ENCODE measurements around the gene AFF2.
"Not testable (repeated sequence)": the region's sequence is repeated elsewhere in the genome, so short reads cannot be mapped to it uniquely, and the experiment has no call there.

Gene AFF2

GRCh38 chrX:148632444-148632843 is 132.0 kb downstream of the AFF2 start:
- no peak for DNase-seq (ENCODE audit: extremely low read depth in 1 of 2, low read depth in 1 of 2)

- no peak for DNase-seq (ENCODE audit: extremely low read depth in 1 of 2, low read depth in 1 of 2)
These were observed 132.9 kb downstream of the AFF2 start for GRCh38 chrX:148633218-148633908.

GRCh38 chrX:148634591-148634990 is 134.2 kb downstream of the AFF2 start:
- no peak for DNase-seq (ENCODE audit: extremely low read depth in 1 of 2, low read depth in 1 of 2)

GRCh38 chrX:148643460-148643859 is 143.0 kb downstream of the AFF2 start:
- no peak for DNase-seq (ENCODE audit: extremely low read depth in 1 of 2, low read depth in 1 of 2)

- DNase-seq (ENCODE audit: extremely low read depth in 1 of 2, low read depth in 1 of 2) = no peak
These were observed 147.2 kb downstream of the AFF2 start for GRCh38 chrX:148647651-148648050.

GRCh38 chrX:148649145-148649795 is 148.9 kb downstream of the AFF2 start:
- DNase-seq (ENCODE audit: extremely low read depth in 1 of 2, low read depth in 1 of 2) = no peak

GRCh38 chrX:148658115-148658730 is 157.8 kb downstream of the AFF2 start:
- no peak for DNase-seq (ENCODE audit: extremely low read depth in 1 of 2, low read depth in 1 of 2)

- DNase-seq (ENCODE audit: extremely low read depth in 1 of 2, low read depth in 1 of 2) = no peak
These were observed 159.1 kb downstream of the AFF2 start for GRCh38 chrX:148659481-148659880.

GRCh38 chrX:148661035-148661434 is 160.6 kb downstream of the AFF2 start:
- no peak for DNase-seq (ENCODE audit: extremely low read depth in 1 of 2, low read depth in 1 of 2)

- no peak for DNase-seq (ENCODE audit: extremely low read depth in 1 of 2, low read depth in 1 of 2)
These were observed 161.6 kb downstream of the AFF2 start for GRCh38 chrX:148662014-148662413.

- DNase-seq (ENCODE audit: extremely low read depth in 1 of 2, low read depth in 1 of 2) = no peak
These were observed 163.8 kb downstream of the AFF2 start for GRCh38 chrX:148664171-148664570.

- no peak for DNase-seq (ENCODE audit: extremely low read depth in 1 of 2, low read depth in 1 of 2)
These were observed 164.6 kb downstream of the AFF2 start for GRCh38 chrX:148664995-148665394.

GRCh38 chrX:148669175-148669574 is 168.8 kb downstream of the AFF2 start:
- DNase-seq (ENCODE audit: extremely low read depth in 1 of 2, low read depth in 1 of 2) = not testable (repeated sequence)

- DNase-seq (ENCODE audit: extremely low read depth in 1 of 2, low read depth in 1 of 2) = no peak
These were observed 169.9 kb downstream of the AFF2 start for GRCh38 chrX:148670277-148670676.

GRCh38 chrX:148672517-148672916 is 172.1 kb downstream of the AFF2 start:
- no peak for DNase-seq (ENCODE audit: extremely low read depth in 1 of 2, low read depth in 1 of 2)

- DNase-seq (ENCODE audit: extremely low read depth in 1 of 2, low read depth in 1 of 2) = no peak
These were observed 181.2 kb downstream of the AFF2 start for GRCh38 chrX:148681605-148682004.

GRCh38 chrX:148682206-148682605 is 181.8 kb downstream of the AFF2 start:
- DNase-seq (ENCODE audit: extremely low read depth in 1 of 2, low read depth in 1 of 2) = no peak

GRCh38 chrX:148691456-148691855 is 191.0 kb downstream of the AFF2 start:
- DNase-seq (ENCODE audit: extremely low read depth in 1 of 2, low read depth in 1 of 2) = no peak

GRCh38 chrX:148695255-148695654 is 194.8 kb downstream of the AFF2 start:
- DNase-seq (ENCODE audit: extremely low read depth in 1 of 2, low read depth in 1 of 2) = no peak

GRCh38 chrX:148698221-148698620 is 197.8 kb downstream of the AFF2 start:
- DNase-seq (ENCODE audit: extremely low read depth in 1 of 2, low read depth in 1 of 2) = no peak

GRCh38 chrX:148700021-148700420 is 199.6 kb downstream of the AFF2 start:
- DNase-seq (ENCODE audit: extremely low read depth in 1 of 2, low read depth in 1 of 2) = no peak

- no peak for DNase-seq (ENCODE audit: extremely low read depth in 1 of 2, low read depth in 1 of 2)
These were observed 213.6 kb downstream of the AFF2 start for GRCh38 chrX:148713981-148714380.
